A549 (cell line): Measurements from ENCODE around the gene LARGE1.

Experiments used
- EHF ChIP-seq: fragments of 250-450 bp; sonication (Bioruptor Pico); IDR thresholded peaks from 2 replicates; pipeline ENCODE4 v1.5.0; 2020; ENCODE audit warnings: mild to moderate bottlenecking
- ZFP36 ChIP-seq: fragments of 450-650 bp; IDR thresholded peaks from 2 replicates; pipeline ENCODE4 v1.6.1; 2014; ENCODE audit warnings: borderline replicate concordance; ENCODE audit not compliant: partially characterized antibody
- TF ChIP-seq, protein P1 (sequence below): fragments of >200 bp; sonication (Bioruptor Twin); formaldehyde crosslinking; IDR thresholded peaks from 3 replicates; pipeline ENCODE4 v1.5.1; 2016
- TF ChIP-seq, protein P2 (sequence below): IDR thresholded peaks from 2 replicates; pipeline ENCODE4 v1.6.1; 2012
- TF ChIP-seq, protein P3 (sequence below): fragments of 200-600 bp; sonication (generic); IDR thresholded peaks from 2 replicates; pipeline ENCODE4 v1.6.1; 2016; ENCODE audit warnings: antibody characterized with exemption, mild to moderate bottlenecking, moderate library complexity

DNA sequence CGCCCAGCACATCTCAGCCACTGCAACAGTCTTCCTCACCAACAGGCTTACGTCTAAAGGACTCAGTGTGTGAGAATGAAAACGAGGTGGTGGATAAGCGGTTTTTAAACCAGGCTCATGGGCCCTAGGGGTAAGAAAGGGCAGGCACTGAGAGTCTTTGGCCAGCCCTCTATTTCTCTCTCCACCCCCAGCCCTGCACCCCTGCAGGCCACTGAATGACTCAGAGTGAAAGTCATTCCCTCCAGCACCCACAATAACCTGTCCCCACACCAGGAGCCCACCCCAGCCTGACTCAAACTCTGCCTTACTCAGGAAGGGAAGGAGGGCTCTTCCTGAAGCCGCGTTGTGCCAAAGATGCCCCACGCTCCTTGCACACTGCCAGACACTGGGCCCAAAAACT, 72.0 kb downstream of the LARGE1 start:
- TF ChIP-seq, protein P1, sequence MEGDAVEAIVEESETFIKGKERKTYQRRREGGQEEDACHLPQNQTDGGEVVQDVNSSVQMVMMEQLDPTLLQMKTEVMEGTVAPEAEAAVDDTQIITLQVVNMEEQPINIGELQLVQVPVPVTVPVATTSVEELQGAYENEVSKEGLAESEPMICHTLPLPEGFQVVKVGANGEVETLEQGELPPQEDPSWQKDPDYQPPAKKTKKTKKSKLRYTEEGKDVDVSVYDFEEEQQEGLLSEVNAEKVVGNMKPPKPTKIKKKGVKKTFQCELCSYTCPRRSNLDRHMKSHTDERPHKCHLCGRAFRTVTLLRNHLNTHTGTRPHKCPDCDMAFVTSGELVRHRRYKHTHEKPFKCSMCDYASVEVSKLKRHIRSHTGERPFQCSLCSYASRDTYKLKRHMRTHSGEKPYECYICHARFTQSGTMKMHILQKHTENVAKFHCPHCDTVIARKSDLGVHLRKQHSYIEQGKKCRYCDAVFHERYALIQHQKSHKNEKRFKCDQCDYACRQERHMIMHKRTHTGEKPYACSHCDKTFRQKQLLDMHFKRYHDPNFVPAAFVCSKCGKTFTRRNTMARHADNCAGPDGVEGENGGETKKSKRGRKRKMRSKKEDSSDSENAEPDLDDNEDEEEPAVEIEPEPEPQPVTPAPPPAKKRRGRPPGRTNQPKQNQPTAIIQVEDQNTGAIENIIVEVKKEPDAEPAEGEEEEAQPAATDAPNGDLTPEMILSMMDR: no peak
- TF ChIP-seq, protein P2, sequence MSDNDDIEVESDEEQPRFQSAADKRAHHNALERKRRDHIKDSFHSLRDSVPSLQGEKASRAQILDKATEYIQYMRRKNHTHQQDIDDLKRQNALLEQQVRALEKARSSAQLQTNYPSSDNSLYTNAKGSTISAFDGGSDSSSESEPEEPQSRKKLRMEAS: no peak
- TF ChIP-seq ZFP36 (no peak), EHF (CRISPR knock-in tag) (no peak)
- TF ChIP-seq, protein P3, sequence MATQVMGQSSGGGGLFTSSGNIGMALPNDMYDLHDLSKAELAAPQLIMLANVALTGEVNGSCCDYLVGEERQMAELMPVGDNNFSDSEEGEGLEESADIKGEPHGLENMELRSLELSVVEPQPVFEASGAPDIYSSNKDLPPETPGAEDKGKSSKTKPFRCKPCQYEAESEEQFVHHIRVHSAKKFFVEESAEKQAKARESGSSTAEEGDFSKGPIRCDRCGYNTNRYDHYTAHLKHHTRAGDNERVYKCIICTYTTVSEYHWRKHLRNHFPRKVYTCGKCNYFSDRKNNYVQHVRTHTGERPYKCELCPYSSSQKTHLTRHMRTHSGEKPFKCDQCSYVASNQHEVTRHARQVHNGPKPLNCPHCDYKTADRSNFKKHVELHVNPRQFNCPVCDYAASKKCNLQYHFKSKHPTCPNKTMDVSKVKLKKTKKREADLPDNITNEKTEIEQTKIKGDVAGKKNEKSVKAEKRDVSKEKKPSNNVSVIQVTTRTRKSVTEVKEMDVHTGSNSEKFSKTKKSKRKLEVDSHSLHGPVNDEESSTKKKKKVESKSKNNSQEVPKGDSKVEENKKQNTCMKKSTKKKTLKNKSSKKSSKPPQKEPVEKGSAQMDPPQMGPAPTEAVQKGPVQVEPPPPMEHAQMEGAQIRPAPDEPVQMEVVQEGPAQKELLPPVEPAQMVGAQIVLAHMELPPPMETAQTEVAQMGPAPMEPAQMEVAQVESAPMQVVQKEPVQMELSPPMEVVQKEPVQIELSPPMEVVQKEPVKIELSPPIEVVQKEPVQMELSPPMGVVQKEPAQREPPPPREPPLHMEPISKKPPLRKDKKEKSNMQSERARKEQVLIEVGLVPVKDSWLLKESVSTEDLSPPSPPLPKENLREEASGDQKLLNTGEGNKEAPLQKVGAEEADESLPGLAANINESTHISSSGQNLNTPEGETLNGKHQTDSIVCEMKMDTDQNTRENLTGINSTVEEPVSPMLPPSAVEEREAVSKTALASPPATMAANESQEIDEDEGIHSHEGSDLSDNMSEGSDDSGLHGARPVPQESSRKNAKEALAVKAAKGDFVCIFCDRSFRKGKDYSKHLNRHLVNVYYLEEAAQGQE: no peak
